Panc1 (cell line): ENCODE measurements around the gene MAP3K20. TPM values are rescaled to one million over a fixed set of nuclear protein-coding genes. Genes with fewer than 3 reads are reported as not detected.

Experiments
- ATAC-seq: fragments of 200-7000 bp; cut with Tn5 transposase; 2 replicates; pipeline ENCODE4 v1.9.1; 2020; ENCODE audit warnings: mild to moderate bottlenecking, moderate library complexity
- BruUV-seq: library from RNA; stranded (reverse); fragments of 400-500 nt; replicated peaks from 2 replicates; lab custom pipeline; 2021; lab: Mats Ljungman, UMichigan
- CTCF ChIA-PET: fragments of 300-600 bp; sonication (Branson Sonifier 250); formaldehyde crosslinking; loops from one replicate; lab custom pipeline; 2022; ENCODE audit warnings: antibody characterized with exemption; lab: Charles Lee
- POLR2A ChIA-PET: fragments of 300-600 bp; sonication (Branson Sonifier 250); formaldehyde crosslinking; loops from one replicate; lab custom pipeline; 2022; ENCODE audit warnings: antibody characterized with exemption; lab: Charles Lee
- DNase-seq: peaks from one replicate; pipeline ENCODE4 v3.0.0-alpha.2; 2010; ENCODE audit warnings: low read depth, low spot score
- H3K27ac ChIP-seq: 2 replicates; pipeline ENCODE4 v1.5.1; 2011; ENCODE audit warnings: mild to moderate bottlenecking, low read length, inconsistent platforms
- H3K27me3 ChIP-seq: fragments of 200-500 bp; sonication (Bioruptor generic); 2 replicates; pipeline ENCODE4 v1.6.0; 2014; ENCODE audit warnings: low read length, inconsistent platforms; ENCODE audit not compliant: control insufficient read depth, insufficient read depth
- H3K36me3 ChIP-seq: fragments of 200-500 bp; sonication (Bioruptor generic); 2 replicates; pipeline ENCODE4 v1.5.1; 2014; ENCODE audit warnings: inconsistent platforms, mild to moderate bottlenecking, low read length, moderate library complexity; ENCODE audit not compliant: control insufficient read depth, insufficient read depth
- H3K4me1 ChIP-seq: 2 replicates; pipeline ENCODE4 v1.5.1; 2011; ENCODE audit warnings: inconsistent platforms, mild to moderate bottlenecking, low read length, moderate library complexity; ENCODE audit not compliant: control insufficient read depth, insufficient read depth
- H3K4me3 ChIP-seq, 2 experiments: 2 replicates each; pipeline ENCODE4 v1.5.1; 2011 to 2012; ENCODE audit warnings: low read depth in 2 of 2, low read length in 2 of 2, mild to moderate bottlenecking in 2 of 2, inconsistent platforms in 1 of 2, moderate library complexity in 1 of 2
- H3K9me3 ChIP-seq: fragments of 200-500 bp; sonication (Bioruptor generic); 2 replicates; pipeline ENCODE4 v1.5.1; 2014; ENCODE audit warnings: low read depth, mild to moderate bottlenecking, inconsistent platforms, low read length, moderate library complexity; ENCODE audit not compliant: control insufficient read depth, insufficient read depth
- CTCF ChIP-seq: fragments of 450-650 bp; IDR thresholded peaks from 2 replicates; pipeline ENCODE4 v1.5.1; 2017; ENCODE audit warnings: mild to moderate bottlenecking
- POLR2AphosphoS5 ChIP-seq: IDR thresholded peaks from 2 replicates; pipeline ENCODE4 v1.6.1; 2012; ENCODE audit warnings: mild to moderate bottlenecking, low read depth, low read length, moderate library complexity
- REST ChIP-seq, 2 experiments: IDR thresholded peaks; 2 replicates each; pipeline ENCODE4 v1.6.1; 2011 to 2012; ENCODE audit warnings: low read depth in 2 of 2, control low read depth in 1 of 2, low read length in 1 of 2, mild to moderate bottlenecking in 1 of 2, moderate library complexity in 1 of 2; ENCODE audit not compliant: insufficient read depth in 1 of 2
- SIN3A ChIP-seq: IDR thresholded peaks from 2 replicates; pipeline ENCODE4 v1.6.1; 2012; ENCODE audit warnings: low read depth, mild to moderate bottlenecking, low read length, moderate library complexity, borderline replicate concordance; ENCODE audit not compliant: insufficient read depth
- TCF7L2 ChIP-seq: IDR thresholded peaks from 2 replicates; pipeline ENCODE4 v1.6.1; 2011; ENCODE audit warnings: mild to moderate bottlenecking, low read depth, low read length, inconsistent platforms
- in situ Hi-C: cut with HindIII; loops from 2 replicates; pipeline ENCODE4 v1.10.0; 2016; ENCODE audit warnings: low sequenced_read_pairs, low pct_unique_long_range_greater_than_20kb
- intact Hi-C: fragments of 100-400 bp; cut with micrococcal nuclease; formaldehyde crosslinking; loops from one replicate; pipeline ENCODE4 v1.10.0; 2022; ENCODE audit not compliant: unreplicated experiment
- total RNA-seq: library from RNA; stranded (reverse); gene quantifications from one replicate; pipeline ENCODE4 v1.2.1, GENCODE V29; 2021; ENCODE audit not compliant: unreplicated experiment

Gene MAP3K20
- total RNA-seq, 1 experiment from 2014 or later: 121 TPM

- 0 out of 2 replicates have a peak, but pooled peaks cover 2% of the 10 kb centered on the region for H3K9me3 ChIP-seq
- no peak for ATAC-seq
- ChIA-PET CTCF (no interaction called here), POLR2A (no interaction called here)
- no peak for DNase-seq
- intact Hi-C loops (no loop called here), in situ Hi-C loops (no loop called here)
- no peaks in the 10 kb centered on the region for H3K27me3 ChIP-seq
- no peak for TF ChIP-seq SIN3A
- TF ChIP-seq REST (IDR thresholded peaks at IDR 0.05; ENCODE audit: insufficient read depth in 1 of 2, low read depth in 2 of 2, low read length in 1 of 2): no peak
- TF ChIP-seq CTCF: no peak
- no peak for TF ChIP-seq TCF7L2
- no peak for TF ChIP-seq POLR2AphosphoS5
- H3K4me3 ChIP-seq: no peak overlapping the region
- H3K36me3 ChIP-seq: peaks cover 2% of the 10 kb centered on the region; the same call in 1 of the 2 replicates
- H3K4me1 ChIP-seq: peaks cover 42% of the 10 kb centered on the region
- peak overlapping the region; percentile 85 for H3K27ac ChIP-seq
- no TSS peak for BruUV-seq
Measured at GRCh38 chr2:173122936-173123335, 47.3 kb downstream of the MAP3K20 start.

- peak; percentile 41; the same call in 1 of the 2 replicates for ATAC-seq
- BruUV-seq: no TSS peak
Measured at GRCh38 chr2:173124441-173124840, 48.8 kb downstream of the MAP3K20 start.

More at GRCh38 chr2:173124441-173124840, 48.8 kb downstream of the MAP3K20 start:
- Histone ChIP-seq H3K27ac (peak overlapping the region; percentile 85), H3K4me1 (peaks cover 39% of the 10 kb centered on the region), H3K36me3 (peaks cover 2% of the 10 kb centered on the region; the same call in 1 of the 2 replicates), H3K9me3 (0 out of 2 replicates have a peak, but pooled peaks cover 2% of the 10 kb centered on the region), H3K4me3 (no peak overlapping the region), H3K27me3 (no peaks in the 10 kb centered on the region)
- POLR2A ChIA-PET: interaction anchor here (0.7 kb wide), 1 partner anchor 45 kb away, joined by 4 read pairs; no protein-coding TSS in a partner anchor
- DNase-seq: no peak
- intact Hi-C loops: no loop called here
- TF ChIP-seq REST (IDR thresholded peaks at IDR 0.05; ENCODE audit: insufficient read depth in 1 of 2, low read depth in 2 of 2, low read length in 1 of 2) (no peak), TCF7L2 (no peak), CTCF (no peak), POLR2AphosphoS5 (no peak), SIN3A (no peak)
- CTCF ChIA-PET: no interaction called here
- in situ Hi-C loops: no loop called here
